Bronchial epithelial cell (primary cell): ENCODE data around the gene PRICKLE2. TPM values are rescaled to one million over a fixed set of nuclear protein-coding genes. Genes with fewer than 3 reads are reported as not detected.

Experiments used
- DNase-seq: peaks from one replicate; pipeline ENCODE4 v3.0.0-alpha.2; 2010; ENCODE audit warnings: low read depth
- FAIRE-seq: peaks from 2 replicates; lab custom pipeline; 2011; peaks lifted over from hg19 to GRCh38; lab: Jason Lieb, UNC
- H3K27me3 ChIP-seq: 2 replicates; pipeline ENCODE4 v1.5.1; 2011; ENCODE audit warnings: low read length; ENCODE audit not compliant: control insufficient read depth, insufficient read depth
- H3K36me3 ChIP-seq: 2 replicates; pipeline ENCODE4 v1.5.1; 2011; ENCODE audit warnings: low read length; ENCODE audit not compliant: control insufficient read depth, insufficient read depth
- H3K4me3 ChIP-seq: 2 replicates; pipeline ENCODE4 v1.5.1; 2011; ENCODE audit warnings: mild to moderate bottlenecking, low read depth, low read length, control low read depth
- CTCF ChIP-seq: IDR thresholded peaks from 2 replicates; pipeline ENCODE4 v1.5.1; 2011; ENCODE audit warnings: mild to moderate bottlenecking, moderate library complexity, low read length, control low read depth, inconsistent platforms; ENCODE audit not compliant: insufficient read depth, severe bottlenecking
- total RNA-seq: library from RNA; depleted of rRNA; stranded (reverse); fragments of >200 nt; gene quantifications from 2 replicates; pipeline ENCODE4 v1.2.1, GENCODE V29; 2014

Gene PRICKLE2
- total RNA-seq, 1 donor from 2014 or later = 2.4 TPM

GRCh38 chr3:64199932-64200331 lies 25.3 kb downstream of the PRICKLE2 start:
- no peak for FAIRE-seq
- no peak for TF ChIP-seq CTCF

GRCh38 chr3:64196236-64196929 lies 28.9 kb downstream of the PRICKLE2 start:
- no peak for TF ChIP-seq CTCF
- H3K27me3 ChIP-seq = no peaks in the 10 kb centered on the region
- no peak for FAIRE-seq

More at GRCh38 chr3:64199932-64200331, 25.3 kb downstream of the PRICKLE2 start:
- Histone ChIP-seq H3K4me3 (no peak overlapping the region), H3K27me3 (no peaks in the 10 kb centered on the region), H3K36me3 (peaks cover 1% of the 10 kb centered on the region)
- DNase-seq = no peak

GRCh38 chr3:64195789-64196188 lies 29.5 kb downstream of the PRICKLE2 start:
- Histone ChIP-seq H3K27me3 (no peaks in the 10 kb centered on the region), H3K36me3 (peaks cover 1% of the 10 kb centered on the region), H3K4me3 (no peak overlapping the region)
- no peak for FAIRE-seq
- no peak for TF ChIP-seq CTCF
- no peak for DNase-seq

More at GRCh38 chr3:64196236-64196929, 28.9 kb downstream of the PRICKLE2 start:
- Histone ChIP-seq H3K36me3 (peaks cover 1% of the 10 kb centered on the region), H3K4me3 (no peak overlapping the region)
- DNase-seq = no peak

- H3K27me3 ChIP-seq = no peaks in the 10 kb centered on the region
- TF ChIP-seq CTCF = no peak
- DNase-seq = no peak
- no peak for FAIRE-seq
- H3K36me3 ChIP-seq = peaks cover 1% of the 10 kb centered on the region
- H3K4me3 ChIP-seq = no peak overlapping the region
Measured at GRCh38 chr3:64191822-64192221, 33.4 kb downstream of the PRICKLE2 start.

GRCh38 chr3:64190517-64191515 lies 34.5 kb downstream of the PRICKLE2 start:
- no peaks in the 10 kb centered on the region for H3K36me3 ChIP-seq
- no peak overlapping the region for H3K4me3 ChIP-seq
- H3K27me3 ChIP-seq = no peaks in the 10 kb centered on the region
- DNase-seq = peak; percentile 98
- TF ChIP-seq CTCF = no peak
- peak; percentile 79 for FAIRE-seq
